CMK (cell line): ENCODE data around the gene PTPRD.
"Not testable (repeated sequence)": the region's sequence is repeated elsewhere in the genome, so short reads cannot be mapped to it uniquely, and the experiment has no call there.

Source experiments
- DNase-seq: peaks from one replicate; pipeline ENCODE4 v3.0.0-alpha.2; 2010; ENCODE audit warnings: low read depth

Gene PTPRD

DNA sequence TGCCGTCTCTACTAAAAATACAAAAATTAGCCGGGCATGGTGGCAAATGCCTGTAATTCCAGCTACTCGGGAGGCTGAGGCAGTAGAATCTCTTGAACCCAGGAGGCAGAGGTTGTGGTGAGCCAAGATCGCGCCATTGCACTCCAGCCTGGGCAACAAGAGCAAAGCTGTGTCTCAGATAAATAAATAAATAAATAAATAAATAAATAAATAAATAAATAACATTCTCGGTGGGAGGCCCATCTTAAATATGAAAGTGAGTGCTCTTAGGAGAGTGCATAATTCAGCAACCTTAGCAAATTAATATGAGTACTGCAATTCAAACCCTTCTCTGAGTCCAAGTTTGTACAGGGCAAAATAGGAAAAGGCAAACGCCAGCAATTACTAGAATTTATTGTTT is 1302.1 kb downstream of the PTPRD start:
- DNase-seq = not testable (repeated sequence)

DNA sequence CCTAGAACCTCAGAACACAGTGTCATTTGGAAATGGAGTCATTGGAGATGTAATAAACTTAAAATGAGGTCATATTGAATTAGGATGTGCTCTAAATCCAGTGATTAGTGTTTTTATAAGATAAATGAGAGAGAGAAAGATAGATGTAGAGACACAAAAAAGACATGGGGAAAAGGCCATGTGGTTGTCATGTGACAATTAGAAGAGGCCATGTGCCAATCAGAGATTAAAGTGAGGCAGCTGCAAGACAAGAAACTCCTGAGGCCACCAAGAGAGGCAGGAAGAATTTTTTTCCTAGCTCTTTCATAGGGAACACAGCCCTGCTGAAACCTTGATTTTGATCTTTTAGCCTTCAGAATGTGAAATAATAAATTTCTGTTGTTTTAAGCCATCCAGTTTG is 1307.2 kb downstream of the PTPRD start:
- DNase-seq = no peak

DNA sequence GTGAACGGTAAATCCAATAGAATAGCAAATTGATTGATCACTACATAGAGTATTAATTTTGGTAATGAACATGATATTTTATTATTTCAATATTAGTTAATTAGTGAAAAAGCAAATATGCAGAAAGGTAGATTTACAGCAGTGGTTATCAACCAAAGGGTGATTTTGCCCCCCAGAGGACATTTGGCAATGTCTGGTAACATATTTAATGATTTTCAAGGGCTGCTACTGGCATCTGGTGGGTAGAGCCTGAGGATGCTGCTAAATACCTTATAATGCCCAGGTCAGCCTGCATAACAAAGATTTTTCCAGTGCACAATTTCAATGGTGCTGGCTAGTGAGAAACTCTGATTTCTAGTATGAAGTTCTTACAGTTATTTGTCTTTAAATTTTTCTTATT is 1313.7 kb downstream of the PTPRD start:
- DNase-seq = no peak

DNA sequence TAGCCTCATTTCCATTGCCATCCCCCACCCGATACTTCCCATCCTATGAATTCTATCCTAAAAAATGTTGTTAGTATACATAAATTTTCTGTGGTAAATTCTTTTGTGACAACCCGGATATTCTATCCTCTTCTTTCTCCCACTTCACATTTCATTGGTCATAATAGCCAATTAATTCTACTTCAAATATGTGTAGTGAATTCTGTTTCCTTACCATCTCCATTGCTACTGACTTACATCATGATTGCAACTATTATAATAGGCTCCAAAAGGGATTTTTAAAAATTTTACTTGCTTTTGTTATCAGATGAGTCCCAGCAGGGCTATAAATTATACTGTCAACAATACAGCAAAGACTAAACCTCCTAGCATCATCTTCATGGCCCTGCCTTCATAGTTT is 1326.8 kb downstream of the PTPRD start:
- DNase-seq = no peak

DNA sequence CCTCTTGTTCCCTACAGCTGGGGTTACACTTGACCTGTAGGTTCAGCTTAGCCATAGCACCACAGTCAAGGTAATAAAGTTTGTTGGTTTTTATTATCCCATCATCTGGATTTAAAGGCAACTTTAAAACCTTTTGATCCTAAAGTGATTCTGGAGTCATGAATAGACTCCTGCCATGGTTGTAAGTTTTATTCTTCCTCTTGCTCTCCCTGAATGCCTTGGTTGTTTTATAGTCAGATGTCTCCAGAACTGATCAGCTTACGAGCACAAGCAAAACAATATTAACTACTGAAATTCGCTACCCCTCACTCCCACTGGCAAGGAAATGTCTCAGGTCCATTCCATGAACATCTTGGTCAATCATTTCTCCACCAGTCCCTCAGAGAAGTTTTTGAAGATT is 1328.6 kb downstream of the PTPRD start:
- DNase-seq = no peak

DNA sequence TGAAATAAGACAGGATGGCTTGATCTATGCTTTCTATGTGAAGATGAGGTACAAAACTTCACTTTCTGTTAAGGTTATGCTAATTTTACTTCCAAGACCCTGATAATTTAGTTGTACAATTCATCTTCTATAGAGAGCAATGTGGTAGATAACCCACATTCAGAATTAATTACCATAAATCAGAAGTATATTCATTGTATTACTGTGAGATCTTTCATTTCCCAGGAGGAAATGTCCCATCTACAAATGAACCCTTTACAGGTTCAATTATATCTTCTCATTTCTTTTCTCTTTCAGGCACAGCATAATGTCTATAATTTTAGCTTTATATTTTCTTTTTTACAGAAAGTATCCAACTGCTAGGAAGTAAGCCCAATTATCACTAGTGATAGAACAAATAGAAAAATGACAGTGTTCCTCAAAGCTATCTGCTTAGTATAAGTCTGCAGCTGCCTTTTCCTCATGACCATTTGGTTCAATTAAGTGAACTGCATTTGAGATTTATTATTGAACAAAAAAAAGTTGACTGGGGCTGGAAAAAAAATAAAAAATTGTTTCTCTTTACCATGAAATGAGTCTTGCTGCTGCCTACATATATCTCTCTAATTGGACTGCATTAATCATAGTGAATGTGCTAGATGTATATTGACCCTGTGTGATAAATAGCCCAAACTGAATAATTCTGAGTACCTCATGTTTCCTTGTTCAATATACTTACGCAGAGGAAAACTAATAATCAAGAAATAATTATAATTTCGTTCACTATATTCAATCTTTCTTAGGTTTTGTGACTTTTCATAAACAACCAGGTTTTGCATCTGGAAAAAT is 1329.4 kb downstream of the PTPRD start:
- no peak for DNase-seq

DNA sequence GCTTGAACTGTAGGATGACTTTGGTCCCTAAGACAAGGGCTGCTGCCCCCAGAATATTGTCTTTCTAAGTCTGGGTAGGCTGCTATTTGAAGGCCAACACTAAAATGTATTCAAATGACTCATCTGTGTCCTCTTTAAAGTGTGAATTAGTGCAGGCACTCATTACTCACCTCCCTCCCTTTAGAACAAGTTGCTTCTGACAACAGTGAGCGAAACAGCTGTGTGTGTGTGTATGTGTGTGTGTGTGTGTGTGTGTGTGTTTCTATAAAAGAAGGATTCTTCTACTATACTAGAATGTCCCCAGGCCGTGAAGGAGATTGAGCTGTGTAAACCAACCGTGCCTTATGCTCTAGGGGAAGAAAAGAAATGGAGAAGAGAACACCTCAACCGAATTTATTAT is 1337.2 kb downstream of the PTPRD start:
- DNase-seq = no peak

DNA sequence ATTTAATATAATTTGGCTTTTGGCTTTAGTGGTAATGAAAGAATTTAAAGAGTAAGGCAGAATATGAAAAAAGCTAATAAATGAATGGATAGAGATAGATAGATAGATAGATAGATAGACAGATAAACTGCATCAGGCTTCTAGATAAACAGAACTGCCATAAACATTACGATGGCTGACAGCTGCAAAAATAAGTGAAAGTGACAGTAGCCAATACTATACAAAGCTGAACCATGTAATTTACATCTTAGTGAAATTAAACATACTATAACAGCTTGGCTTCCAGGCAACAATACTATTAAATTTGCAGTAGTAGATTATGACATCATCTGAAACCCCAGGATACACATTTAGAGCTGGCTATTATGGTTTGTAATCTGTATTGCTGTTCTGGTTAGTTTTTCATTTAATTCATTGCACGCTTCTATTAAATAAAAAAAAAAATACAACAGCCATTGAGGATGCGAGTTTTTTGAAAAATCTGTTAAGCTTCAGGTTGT is 1354.8 kb downstream of the PTPRD start:
- DNase-seq = no peak

DNA sequence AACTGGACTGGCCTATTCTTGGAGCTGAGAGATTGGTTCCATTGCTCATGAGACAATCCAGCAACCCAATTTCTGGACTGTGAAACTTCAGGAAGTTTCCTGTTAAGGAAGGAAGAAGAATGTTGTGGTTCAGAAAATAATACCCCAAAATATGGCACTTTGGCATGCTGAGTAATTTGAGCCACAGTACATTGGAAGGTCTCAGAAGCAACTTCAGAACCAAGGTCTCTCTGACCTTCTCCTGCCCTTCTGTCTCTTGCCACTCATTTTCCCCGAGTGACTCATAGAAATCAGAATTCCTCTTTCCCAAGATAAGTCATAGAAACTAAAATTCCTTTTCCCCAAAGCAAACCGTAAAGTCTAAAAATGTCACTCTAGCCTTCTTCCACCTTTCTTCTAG is 1366.1 kb downstream of the PTPRD start:
- DNase-seq = no peak

DNA sequence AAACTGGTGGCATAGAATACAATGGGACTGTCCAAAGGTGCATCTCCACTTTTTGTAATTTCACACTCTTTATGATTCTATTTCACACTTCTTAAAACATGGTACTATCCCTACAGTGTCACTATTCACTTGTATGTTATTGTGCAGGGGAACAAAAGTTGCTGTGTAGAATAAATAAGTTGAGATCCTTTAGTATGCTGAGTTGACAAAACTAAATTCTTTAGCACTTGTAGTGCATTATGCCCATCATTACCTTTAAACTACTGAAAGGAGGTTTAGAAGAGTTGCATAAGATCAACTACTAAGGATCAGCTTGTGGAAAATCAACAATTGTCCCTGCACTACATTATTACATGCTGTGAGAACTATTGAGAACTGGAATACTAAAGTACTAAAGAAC is 1380.9 kb downstream of the PTPRD start:
- DNase-seq = no peak

DNA sequence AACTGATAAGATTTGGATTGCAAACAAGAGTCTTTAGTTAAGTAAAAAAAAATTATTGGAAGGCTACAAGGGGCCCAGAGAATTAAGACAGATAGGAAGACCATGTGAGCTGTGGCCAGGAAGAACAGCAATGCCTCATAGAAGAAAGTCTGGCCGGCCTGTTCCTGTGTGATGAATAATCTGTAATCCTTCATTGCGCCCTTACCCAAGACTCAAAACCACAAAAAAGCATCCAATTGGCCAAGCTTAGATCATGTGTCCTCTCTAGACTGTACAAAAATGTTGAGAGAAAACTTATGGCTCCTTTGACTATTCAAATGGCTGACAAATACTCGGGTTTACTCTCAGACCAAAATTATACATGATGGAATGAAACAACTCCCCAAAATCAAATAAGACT is 1383.5 kb downstream of the PTPRD start:
- DNase-seq = no peak

DNA sequence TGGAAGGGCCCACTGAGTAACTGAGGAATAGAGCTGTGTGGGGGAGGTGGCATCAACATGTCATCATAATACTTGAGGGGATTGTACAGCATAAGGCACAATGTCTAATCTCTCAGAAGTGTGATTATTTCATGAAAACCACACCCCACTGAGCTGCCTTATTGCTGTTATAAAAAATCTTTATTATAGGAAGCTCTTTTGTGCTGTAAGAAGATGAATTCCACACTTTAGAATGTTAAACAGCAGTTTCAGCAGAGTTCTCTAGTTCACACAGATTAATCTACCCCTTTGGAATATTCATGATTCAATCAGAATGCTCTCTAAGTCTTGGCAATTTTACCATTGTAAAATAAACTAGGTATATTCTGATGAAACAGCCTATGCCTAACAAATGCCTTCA is 1389.6 kb downstream of the PTPRD start:
- no peak for DNase-seq

DNA sequence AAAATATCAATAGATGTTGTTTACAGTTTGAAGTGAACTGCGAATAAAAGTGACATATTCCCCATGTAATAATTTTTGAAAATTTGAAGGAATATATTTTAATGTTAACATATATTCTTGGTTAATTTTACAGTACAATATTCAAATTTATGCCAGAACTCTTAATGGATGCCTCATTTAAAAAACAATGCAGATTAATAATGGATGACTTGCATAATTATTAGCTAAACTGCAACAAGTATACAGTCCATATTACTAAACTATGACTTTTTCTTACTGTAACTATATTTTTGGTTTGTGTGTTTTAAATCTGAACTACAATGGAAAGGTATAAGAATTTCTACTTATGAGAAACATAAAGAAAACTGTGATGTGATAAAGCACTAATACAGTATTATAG is 1390.1 kb downstream of the PTPRD start:
- DNase-seq = no peak

DNA sequence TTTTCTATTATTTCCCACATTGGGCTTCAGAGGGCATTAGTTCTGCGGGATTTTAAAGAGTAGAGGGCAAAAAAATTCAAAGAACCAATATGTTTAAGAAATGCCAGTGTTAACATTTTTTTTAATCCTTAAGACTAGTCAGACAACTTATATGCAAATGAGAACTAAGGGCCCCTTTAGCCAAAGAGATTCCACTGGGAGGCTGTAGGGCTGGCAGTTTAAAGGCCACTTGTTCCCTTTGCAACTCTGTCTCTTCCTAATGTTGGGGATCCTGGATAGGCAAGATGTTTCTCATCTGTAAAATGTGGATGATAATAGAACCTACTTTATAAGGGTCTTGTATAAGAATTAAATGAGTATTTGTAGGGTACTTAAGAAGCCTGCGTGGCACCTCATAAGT is 1395.9 kb downstream of the PTPRD start:
- DNase-seq = no peak

DNA sequence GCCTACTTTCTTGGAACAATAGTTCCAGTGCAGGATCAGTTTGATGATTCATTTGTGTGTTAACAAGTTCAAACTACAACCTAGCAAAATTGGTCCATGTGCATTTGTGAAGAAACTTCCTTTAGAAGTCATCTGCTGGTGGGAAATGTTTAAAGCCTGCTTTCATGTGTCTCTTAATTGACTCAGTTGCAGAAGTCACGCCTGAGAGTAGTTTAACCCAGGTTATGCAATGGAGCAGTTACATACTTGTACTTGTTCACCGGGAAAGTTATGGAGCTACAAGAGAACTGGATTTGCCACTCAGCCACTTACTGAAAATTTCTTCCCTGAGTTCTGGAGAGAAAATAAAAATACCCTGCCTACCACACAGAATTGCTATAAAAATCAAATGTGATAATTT is 1397.8 kb downstream of the PTPRD start:
- DNase-seq = no peak

DNA sequence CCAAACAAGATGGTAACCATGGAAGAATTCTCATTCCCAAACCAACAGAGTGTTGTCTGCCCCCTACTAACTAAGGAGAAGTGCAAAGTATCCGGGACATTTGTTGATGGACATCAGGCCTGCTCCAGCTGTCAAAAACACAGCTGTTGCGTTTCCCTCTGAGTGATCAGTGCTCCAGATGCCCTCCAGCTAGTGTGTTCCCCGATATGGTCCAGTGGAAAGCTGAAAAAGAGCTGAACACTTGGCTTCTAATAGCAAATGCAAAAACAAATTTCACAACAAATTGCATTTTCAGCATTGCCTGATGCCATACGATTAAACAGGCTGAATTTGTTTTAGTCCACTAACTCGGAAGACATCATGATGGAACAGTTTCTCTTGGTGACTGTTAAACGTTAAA is 1398.7 kb downstream of the PTPRD start:
- no peak for DNase-seq

DNA sequence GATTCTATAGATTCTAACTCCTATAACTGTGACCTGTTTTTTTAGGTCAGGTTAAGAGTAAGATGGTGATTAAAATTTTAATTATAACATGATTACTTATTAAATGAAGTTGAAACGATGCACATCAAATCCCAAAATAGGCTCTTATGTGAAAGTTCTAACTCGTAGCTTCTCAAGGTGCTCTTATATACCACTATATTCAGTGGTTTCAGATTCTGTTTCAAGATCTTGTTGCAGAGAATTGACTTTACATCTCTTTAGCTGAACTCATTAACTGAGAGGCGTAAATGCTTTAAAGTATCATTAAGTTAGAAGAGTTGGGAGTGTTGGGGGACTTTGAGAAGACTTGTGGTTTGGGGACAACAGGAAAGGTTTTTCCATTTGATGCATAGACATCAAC is 1399.8 kb downstream of the PTPRD start:
- no peak for DNase-seq

DNA sequence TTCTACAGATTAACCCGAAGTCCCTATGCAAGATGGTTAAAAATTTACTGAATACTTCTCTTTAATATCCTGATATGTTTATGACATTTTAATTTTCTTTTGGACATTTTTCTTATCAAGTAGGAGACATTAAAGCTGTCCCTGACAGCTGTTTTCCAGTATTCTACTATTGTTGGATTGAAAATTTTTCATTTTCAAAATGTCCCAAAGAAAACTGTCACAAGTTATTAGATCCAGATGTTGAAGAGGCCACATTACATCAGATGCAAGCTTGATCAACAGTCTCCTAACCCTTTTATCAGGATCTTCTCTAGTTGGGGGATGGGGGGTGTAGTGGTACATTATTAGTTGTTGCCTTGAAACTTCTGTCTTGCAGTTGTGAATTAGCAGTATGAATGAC is 1410.5 kb downstream of the PTPRD start:
- no peak for DNase-seq

DNA sequence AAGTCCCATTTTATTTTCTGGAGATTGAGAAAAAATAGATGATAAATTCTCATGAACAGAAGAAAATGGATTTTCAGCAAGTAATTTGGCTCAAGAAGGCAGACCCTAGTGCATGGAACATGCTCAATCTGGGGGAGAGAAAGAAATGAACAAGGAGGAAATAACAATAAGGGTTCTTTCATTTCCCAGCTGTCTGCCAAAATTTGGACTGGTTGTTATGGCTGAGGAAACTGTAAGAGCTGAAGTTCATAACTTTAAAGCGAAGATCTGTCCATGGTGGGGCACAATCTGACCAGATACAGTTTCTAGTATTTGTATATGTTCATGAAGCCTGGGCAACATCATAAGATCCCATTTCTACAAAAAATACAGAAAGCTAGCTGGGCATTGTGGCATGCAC is 1426.7 kb downstream of the PTPRD start:
- DNase-seq = no peak

DNA sequence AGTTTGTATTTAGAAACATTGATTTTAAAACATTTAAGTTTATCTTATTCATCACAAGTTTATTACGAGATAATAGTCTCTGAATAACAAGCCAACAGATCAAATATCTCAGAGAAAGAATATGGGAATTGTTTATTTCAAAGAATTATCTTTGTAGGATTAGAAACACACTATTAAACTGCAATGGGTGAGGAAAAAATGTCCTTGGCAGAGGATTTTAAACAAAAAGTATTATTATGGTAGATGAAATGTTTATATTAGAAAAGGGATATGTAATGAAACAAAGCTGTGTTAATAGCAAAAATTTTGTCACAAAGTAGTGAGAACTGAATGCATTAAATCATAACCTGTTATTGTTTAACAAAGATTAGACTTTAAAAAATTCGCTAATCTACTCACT is 1430.4 kb downstream of the PTPRD start:
- DNase-seq = no peak

DNA sequence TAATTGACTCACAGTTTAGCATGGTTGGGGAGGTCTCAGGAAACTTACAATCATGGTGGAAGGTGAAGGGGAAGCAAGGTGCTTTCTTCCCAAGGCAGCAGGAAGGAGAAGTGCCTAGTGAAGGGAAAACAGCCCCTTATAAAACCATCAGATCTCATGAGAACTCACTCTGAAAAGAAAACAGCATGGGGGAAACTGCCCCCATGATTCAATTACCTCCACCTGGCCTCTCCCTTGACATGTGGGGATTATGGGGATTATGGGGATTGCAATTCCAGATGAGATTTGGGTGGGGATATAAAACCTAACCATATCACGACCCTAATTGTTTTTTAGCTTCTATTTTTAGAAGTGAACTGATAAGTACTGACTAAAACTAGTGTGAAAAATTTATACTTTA is 1435.7 kb downstream of the PTPRD start:
- no peak for DNase-seq

DNA sequence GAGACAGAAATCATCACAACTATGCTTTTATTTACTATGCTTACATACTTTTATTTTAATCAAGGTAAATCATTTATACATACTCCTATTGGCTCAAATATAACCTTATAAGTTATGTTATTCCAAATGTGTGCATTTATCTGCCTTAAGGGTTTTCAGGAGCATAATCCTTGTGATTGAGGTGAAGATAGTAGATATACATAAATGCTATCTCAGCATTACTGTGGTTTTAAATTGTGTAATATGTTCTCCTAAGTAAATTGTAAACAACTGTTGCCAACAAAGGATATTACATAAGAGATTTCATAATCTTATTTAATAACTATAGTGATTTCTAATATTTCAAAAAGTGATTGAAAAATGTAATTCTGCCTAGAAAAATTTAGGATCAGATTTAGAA is 1438.4 kb downstream of the PTPRD start:
- DNase-seq = no peak

DNA sequence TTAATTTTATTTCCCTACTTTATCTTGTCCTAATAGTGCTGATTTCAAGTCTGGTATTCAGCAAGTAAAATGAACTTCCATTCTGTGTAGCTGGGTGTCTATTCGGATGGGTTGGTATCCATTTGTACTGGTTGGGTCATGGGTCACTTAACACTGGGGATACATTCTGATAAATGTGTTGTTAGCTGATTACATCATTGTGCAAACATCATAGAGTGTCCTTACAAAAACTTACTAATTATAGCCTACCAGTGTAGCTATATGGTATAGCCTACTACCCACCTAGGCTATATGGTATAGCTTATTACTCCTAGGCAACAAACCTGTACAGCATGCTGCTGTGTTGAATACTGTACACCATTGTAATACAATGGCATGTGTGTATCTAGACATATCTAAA is 1439.5 kb downstream of the PTPRD start:
- DNase-seq = no peak

DNA sequence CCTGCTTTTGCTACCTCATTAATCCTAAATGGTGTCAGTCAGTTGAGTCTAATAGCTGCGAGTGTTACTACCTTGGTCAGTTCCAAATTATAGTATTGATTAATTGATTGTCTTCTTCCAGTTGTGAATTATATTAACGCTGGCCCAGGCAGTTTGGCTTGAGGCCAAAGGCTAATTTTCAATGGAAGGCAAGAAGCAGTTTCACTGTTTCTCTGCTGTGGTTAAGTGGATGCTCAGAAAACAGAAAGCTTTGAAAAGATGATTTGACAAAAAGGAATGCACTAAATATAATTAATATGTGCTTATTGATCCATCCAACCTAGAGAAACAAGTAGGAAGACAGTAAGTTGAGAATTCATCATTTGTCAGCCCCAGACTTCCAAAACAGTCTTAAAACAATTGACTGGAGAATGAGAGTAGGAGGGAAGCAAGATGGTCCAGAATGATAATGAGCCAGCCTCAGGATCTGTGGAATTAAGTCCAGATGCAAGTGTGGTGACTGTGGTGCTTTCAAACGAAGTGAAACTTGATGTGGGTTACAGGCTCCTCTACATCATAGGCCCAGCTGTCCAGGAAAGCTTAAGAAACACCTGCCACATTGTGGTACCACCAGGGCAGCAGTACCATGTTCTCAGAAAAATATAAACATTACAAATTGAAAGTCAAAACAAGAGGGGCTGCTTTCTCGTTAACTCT is 1442.2 kb downstream of the PTPRD start:
- no peak for DNase-seq
